OCI-LY3 (cell line): ENCODE measurements around the gene CLPSL1.

Experiments used
- H2AFZ ChIP-seq: fragments of 200-600, 300-600 bp; shearing (Covaris generic); 2 replicates; pipeline ENCODE4 v1.6.0; 2014; ENCODE audit warnings: antibody characterized with exemption, low read depth, low read length
- H3K27ac ChIP-seq: fragments of 200-600, 300-600 bp; sonication (generic); 2 replicates; pipeline ENCODE4 v1.5.1; 2014; ENCODE audit warnings: mild to moderate bottlenecking, low read length, moderate library complexity, mixed read lengths
- H3K27me3 ChIP-seq: fragments of 200-600, 300-600 bp; sonication (generic); 2 replicates; pipeline ENCODE4 v1.6.1; 2014; ENCODE audit warnings: low read depth, low read length, mixed read lengths
- H3K36me3 ChIP-seq: fragments of 200-600, 300-600 bp; sonication (generic); replicated peaks from 2 replicates; pipeline ENCODE3; 2014; ENCODE audit warnings: low read depth, low read length, mixed read lengths
- H3K4me1 ChIP-seq: fragments of 300-600, 200-600 bp; sonication (generic); 2 replicates; pipeline ENCODE4 v1.6.1; 2014; ENCODE audit warnings: low read length, mixed read lengths
- H3K4me2 ChIP-seq: fragments of 200-600, 300-600 bp; sonication (generic); 2 replicates; pipeline ENCODE4 v1.6.1; 2014; ENCODE audit warnings: low read length, mixed read lengths
- H3K4me3 ChIP-seq: fragments of 300-600, 200-600 bp; sonication (generic); 2 replicates; pipeline ENCODE4 v1.5.1; 2014; ENCODE audit warnings: antibody characterized with exemption, mild to moderate bottlenecking, low read length, moderate library complexity
- H3K79me2 ChIP-seq: fragments of 300-600, 200-600 bp; shearing (Covaris generic); 2 replicates; pipeline ENCODE4 v1.6.1; 2014; ENCODE audit warnings: mild to moderate bottlenecking, low read length, mixed read lengths
- H3K9ac ChIP-seq: fragments of 300-600, 200-600 bp; shearing (Covaris generic); 2 replicates; pipeline ENCODE4 v1.6.0; 2014; ENCODE audit warnings: mild to moderate bottlenecking, low read length, moderate library complexity
- H3K9me3 ChIP-seq: fragments of 200-600, 300-600 bp; shearing (Covaris generic); 2 replicates; pipeline ENCODE4 v1.6.1; 2014; ENCODE audit warnings: low read length, mixed read lengths; ENCODE audit not compliant: insufficient read depth
- H4K20me1 ChIP-seq: fragments of 200-600, 300-600 bp; sonication (generic); 2 replicates; pipeline ENCODE4 v1.6.1; 2016; ENCODE audit warnings: low read length, mixed read lengths; ENCODE audit not compliant: insufficient read depth
- EZH2phosphoT487 ChIP-seq: fragments of 200-600 bp; shearing (Covaris generic); IDR thresholded peaks from 2 replicates; pipeline ENCODE4 v1.6.1; 2018; ENCODE audit warnings: antibody characterized with exemption, mixed run types, low read depth
- TF ChIP-seq, protein P1 (sequence below): fragments of 200-600, 300-600 bp; sonication (generic); IDR thresholded peaks from 2 replicates; pipeline ENCODE4 v1.5.1; 2014; ENCODE audit warnings: antibody characterized with exemption, low read length, low read depth

The CLPSL1 gene

DNA sequence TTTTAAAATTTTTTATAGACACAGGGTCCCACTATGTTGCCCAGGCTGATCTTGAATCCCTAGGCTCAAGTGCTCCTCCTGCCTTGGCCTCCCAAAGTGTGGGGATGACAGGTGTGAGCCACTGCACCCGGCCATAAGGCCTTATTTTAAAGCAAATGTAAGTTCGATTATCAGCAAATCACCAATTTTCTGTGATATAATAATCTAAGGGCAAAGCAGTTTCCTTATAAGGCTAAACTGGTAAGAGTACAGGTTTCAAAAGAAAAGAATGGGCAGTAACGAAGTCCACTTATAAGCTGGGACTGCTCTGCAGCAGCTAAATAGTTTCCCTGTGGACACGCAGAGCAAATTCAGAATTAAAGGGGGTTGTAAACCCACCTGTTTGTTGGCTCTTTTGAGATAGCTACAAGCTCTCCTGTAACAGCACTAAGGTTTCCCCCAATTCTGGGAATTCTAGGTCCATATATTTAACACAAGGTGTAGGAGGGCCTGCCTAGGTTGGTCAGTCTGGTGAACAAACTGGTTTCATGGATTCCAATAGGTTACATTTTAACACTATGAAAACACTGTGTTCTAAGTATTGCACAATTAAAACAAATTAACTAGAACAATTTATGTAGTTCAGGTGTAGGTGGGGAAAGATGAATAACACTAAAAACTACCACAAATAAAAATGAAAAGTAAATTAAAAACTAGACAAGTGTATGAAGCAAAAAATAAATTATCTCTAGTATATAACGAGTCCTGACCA lies 50.6 kb downstream of the CLPSL1 start:
- no peak overlapping the region for H3K27ac ChIP-seq
- H3K4me3 ChIP-seq, result no peak overlapping the region
- no peak overlapping the region for H3K4me2 ChIP-seq
- H3K9ac ChIP-seq, result no peak overlapping the region
- no peaks in the 10 kb centered on the region for H4K20me1 ChIP-seq
- H3K36me3 ChIP-seq, result peaks cover 42% of the 10 kb centered on the region
- no peaks in the 10 kb centered on the region for H3K4me1 ChIP-seq
- no peaks in the 10 kb centered on the region for H3K27me3 ChIP-seq
- no peak overlapping the region for H2AFZ ChIP-seq
- H3K9me3 ChIP-seq, result no peaks in the 10 kb centered on the region
- TF ChIP-seq EZH2phosphoT487, result no peak
- TF ChIP-seq, protein P1, sequence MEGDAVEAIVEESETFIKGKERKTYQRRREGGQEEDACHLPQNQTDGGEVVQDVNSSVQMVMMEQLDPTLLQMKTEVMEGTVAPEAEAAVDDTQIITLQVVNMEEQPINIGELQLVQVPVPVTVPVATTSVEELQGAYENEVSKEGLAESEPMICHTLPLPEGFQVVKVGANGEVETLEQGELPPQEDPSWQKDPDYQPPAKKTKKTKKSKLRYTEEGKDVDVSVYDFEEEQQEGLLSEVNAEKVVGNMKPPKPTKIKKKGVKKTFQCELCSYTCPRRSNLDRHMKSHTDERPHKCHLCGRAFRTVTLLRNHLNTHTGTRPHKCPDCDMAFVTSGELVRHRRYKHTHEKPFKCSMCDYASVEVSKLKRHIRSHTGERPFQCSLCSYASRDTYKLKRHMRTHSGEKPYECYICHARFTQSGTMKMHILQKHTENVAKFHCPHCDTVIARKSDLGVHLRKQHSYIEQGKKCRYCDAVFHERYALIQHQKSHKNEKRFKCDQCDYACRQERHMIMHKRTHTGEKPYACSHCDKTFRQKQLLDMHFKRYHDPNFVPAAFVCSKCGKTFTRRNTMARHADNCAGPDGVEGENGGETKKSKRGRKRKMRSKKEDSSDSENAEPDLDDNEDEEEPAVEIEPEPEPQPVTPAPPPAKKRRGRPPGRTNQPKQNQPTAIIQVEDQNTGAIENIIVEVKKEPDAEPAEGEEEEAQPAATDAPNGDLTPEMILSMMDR, result no peak
- H3K79me2 ChIP-seq, result no peaks in the 10 kb centered on the region

DNA sequence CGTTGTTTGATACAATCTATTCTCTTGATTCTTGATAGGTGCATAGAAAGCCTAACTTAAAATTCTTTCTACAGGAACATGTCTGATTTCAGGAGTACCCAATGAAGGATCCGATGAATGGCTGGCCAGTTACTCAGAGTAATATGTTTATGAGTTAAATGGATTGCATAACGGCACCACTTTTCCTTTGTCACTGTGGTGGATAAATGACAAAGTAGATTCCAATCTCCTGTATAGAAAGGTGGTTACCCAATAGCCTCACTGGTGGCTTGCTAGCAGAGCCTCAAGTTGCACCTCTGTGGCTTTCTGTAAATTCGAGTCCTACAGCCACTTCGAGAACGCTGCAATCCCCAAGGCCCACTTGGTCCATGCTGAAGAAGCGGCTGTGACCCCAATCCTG lies 52.7 kb downstream of the CLPSL1 start:
- Histone ChIP-seq H2AFZ (no peak overlapping the region), H3K36me3 (peaks cover 56% of the 10 kb centered on the region), H3K9ac (no peak overlapping the region), H3K27me3 (no peaks in the 10 kb centered on the region), H4K20me1 (no peaks in the 10 kb centered on the region), H3K27ac (no peak overlapping the region), H3K79me2 (no peaks in the 10 kb centered on the region), H3K4me2 (no peak overlapping the region), H3K4me3 (no peak overlapping the region), H3K4me1 (no peaks in the 10 kb centered on the region), H3K9me3 (no peaks in the 10 kb centered on the region)
- TF ChIP-seq EZH2phosphoT487, result no peak
- TF ChIP-seq, protein P1, result no peak
